DND-41 (cell line): ENCODE results near the gene ZBP1.

Source experiments
- ATAC-seq: fragments of 200-7000 bp; cut with Tn5 transposase; 3 replicates; pipeline ENCODE4 v1.9.1; 2021; ENCODE audit warnings: low read depth; ENCODE audit not compliant: insufficient read depth
- DNase-seq: peaks from one replicate; pipeline ENCODE4 v3.0.0-alpha.2; 2020
- H2AFZ ChIP-seq: 2 replicates; pipeline ENCODE4 v1.6.0; 2012; ENCODE audit warnings: low read depth, low read length
- H3K27ac ChIP-seq: 2 replicates; pipeline ENCODE4 v1.5.1; 2012; ENCODE audit warnings: low read length, inconsistent platforms
- H3K27me3 ChIP-seq: fragments of 200-600 bp; sonication (generic); 2 replicates; pipeline ENCODE4 v1.6.0; 2012; ENCODE audit warnings: low read length, mild to moderate bottlenecking, inconsistent platforms; ENCODE audit not compliant: insufficient read depth, poor library complexity
- H3K36me3 ChIP-seq: 2 replicates; pipeline ENCODE4 v1.5.1; 2012; ENCODE audit warnings: low read length, inconsistent platforms; ENCODE audit not compliant: insufficient read depth
- H3K4me1 ChIP-seq: 2 replicates; pipeline ENCODE4 v1.5.1; 2012; ENCODE audit warnings: mild to moderate bottlenecking, low read length; ENCODE audit not compliant: insufficient read depth
- H3K4me2 ChIP-seq: 2 replicates; pipeline ENCODE4 v1.6.0; 2012; ENCODE audit warnings: mild to moderate bottlenecking, moderate library complexity, low read length, inconsistent platforms; ENCODE audit not compliant: insufficient read depth
- H3K4me3 ChIP-seq, 2 experiments: fragments of 200-600 bp in 1 of 2; shearing (Covaris generic) in 1 of 2; 2 replicates each; pipeline ENCODE4 v1.5.1; 2012 to 2016; ENCODE audit warnings: inconsistent platforms in 2 of 2, low read length in 2 of 2, mild to moderate bottlenecking in 2 of 2, low read depth in 1 of 2, moderate library complexity in 1 of 2
- H3K79me2 ChIP-seq: 2 replicates; pipeline ENCODE4 v1.6.0; 2012; ENCODE audit warnings: low read length, inconsistent platforms; ENCODE audit not compliant: insufficient read depth
- H3K9ac ChIP-seq: 2 replicates; pipeline ENCODE4 v1.6.0; 2012; ENCODE audit warnings: low read depth, mild to moderate bottlenecking, inconsistent platforms, low read length, moderate library complexity
- H3K9me3 ChIP-seq: 2 replicates; pipeline ENCODE4 v1.5.1; 2012; ENCODE audit warnings: low read length, moderate library complexity, mild to moderate bottlenecking, inconsistent platforms; ENCODE audit not compliant: insufficient read depth, severe bottlenecking
- H4K20me1 ChIP-seq: 2 replicates; pipeline ENCODE4 v1.6.0; 2012; ENCODE audit warnings: low read length; ENCODE audit not compliant: insufficient read depth
- EZH2 ChIP-seq: IDR thresholded peaks from 3 replicates; pipeline ENCODE4 v1.6.1; 2012; ENCODE audit warnings: borderline replicate concordance, low read depth, mild to moderate bottlenecking, moderate library complexity, low read length, inconsistent platforms; ENCODE audit not compliant: severe bottlenecking
- TF ChIP-seq, protein P1 (sequence below): IDR thresholded peaks from 2 replicates; pipeline ENCODE4 v1.5.1; 2012; ENCODE audit warnings: borderline replicate concordance, low read length, moderate library complexity, mild to moderate bottlenecking; ENCODE audit not compliant: poor library complexity, severe bottlenecking; ENCODE audit errors: extremely low read depth

ZBP1 gene

GRCh38 chr20:57661746-57662455, 41.7 kb upstream of the ZBP1 start:
- Histone ChIP-seq H3K4me3 (no peak overlapping the region), H3K36me3 (no peaks in the 10 kb centered on the region), H3K9me3 (no peaks in the 10 kb centered on the region), H3K27me3 (peaks cover 33% of the 10 kb centered on the region), H4K20me1 (peaks cover 25% of the 10 kb centered on the region), H2AFZ (no peak overlapping the region), H3K4me2 (no peak overlapping the region), H3K79me2 (no peaks in the 10 kb centered on the region), H3K4me1 (peaks cover 10% of the 10 kb centered on the region), H3K9ac (no peak overlapping the region), H3K27ac (no peak overlapping the region)
- no peak for DNase-seq
- TF ChIP-seq EZH2: no peak
- TF ChIP-seq, protein P1, sequence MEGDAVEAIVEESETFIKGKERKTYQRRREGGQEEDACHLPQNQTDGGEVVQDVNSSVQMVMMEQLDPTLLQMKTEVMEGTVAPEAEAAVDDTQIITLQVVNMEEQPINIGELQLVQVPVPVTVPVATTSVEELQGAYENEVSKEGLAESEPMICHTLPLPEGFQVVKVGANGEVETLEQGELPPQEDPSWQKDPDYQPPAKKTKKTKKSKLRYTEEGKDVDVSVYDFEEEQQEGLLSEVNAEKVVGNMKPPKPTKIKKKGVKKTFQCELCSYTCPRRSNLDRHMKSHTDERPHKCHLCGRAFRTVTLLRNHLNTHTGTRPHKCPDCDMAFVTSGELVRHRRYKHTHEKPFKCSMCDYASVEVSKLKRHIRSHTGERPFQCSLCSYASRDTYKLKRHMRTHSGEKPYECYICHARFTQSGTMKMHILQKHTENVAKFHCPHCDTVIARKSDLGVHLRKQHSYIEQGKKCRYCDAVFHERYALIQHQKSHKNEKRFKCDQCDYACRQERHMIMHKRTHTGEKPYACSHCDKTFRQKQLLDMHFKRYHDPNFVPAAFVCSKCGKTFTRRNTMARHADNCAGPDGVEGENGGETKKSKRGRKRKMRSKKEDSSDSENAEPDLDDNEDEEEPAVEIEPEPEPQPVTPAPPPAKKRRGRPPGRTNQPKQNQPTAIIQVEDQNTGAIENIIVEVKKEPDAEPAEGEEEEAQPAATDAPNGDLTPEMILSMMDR: no peak
- ATAC-seq: no peak

DNA sequence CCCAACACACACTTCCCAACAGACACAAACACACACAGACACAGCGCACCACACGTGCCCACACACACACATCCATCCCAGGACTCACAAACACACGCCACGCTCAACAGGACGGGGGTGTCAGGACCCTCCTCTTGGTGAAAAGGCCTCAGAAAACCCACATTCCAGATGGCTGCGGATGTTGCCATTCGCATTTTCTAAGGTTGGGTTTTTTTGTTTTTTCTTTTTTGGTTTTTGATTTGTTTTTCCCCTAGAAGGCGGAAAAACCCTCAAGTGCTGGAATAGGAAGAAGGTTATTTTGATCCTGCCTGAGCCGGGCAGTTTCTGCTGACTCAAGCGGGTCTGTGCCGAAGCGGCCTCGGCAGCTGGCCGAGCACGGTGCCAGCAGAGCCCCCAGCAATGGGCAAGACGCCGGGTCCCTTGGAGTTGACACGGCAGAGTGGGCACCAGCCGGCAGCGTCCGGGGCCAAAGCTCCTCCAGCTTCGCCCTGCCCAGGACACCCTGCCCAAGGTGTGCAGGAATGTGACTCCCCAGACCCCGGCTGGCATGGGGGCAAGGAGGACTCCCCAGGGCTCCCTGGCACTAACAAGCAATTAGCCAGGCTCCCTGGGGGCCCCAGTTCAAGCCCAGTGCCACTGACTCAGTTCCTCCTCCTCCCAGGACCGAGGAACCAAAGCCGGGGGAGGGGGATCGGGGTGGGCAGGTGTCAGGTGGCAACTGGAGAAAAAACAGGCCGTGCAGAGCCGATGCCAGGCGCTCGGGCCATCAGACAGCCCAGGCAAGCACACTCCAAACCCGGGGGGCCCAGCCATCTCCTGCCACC, 40.9 kb upstream of the ZBP1 start:
- Histone ChIP-seq H3K27me3 (peaks cover 39% of the 10 kb centered on the region), H3K79me2 (no peaks in the 10 kb centered on the region), H3K4me1 (peaks cover 10% of the 10 kb centered on the region), H2AFZ (no peak overlapping the region), H3K27ac (no peak overlapping the region), H3K4me2 (no peak overlapping the region), H4K20me1 (peaks cover 32% of the 10 kb centered on the region), H3K9me3 (no peaks in the 10 kb centered on the region), H3K9ac (no peak overlapping the region), H3K36me3 (no peaks in the 10 kb centered on the region), H3K4me3 (no peak overlapping the region)
- TF ChIP-seq EZH2: no peak
- TF ChIP-seq, protein P1: no peak
- ATAC-seq (no peak), DNase-seq (no peak)

DNA sequence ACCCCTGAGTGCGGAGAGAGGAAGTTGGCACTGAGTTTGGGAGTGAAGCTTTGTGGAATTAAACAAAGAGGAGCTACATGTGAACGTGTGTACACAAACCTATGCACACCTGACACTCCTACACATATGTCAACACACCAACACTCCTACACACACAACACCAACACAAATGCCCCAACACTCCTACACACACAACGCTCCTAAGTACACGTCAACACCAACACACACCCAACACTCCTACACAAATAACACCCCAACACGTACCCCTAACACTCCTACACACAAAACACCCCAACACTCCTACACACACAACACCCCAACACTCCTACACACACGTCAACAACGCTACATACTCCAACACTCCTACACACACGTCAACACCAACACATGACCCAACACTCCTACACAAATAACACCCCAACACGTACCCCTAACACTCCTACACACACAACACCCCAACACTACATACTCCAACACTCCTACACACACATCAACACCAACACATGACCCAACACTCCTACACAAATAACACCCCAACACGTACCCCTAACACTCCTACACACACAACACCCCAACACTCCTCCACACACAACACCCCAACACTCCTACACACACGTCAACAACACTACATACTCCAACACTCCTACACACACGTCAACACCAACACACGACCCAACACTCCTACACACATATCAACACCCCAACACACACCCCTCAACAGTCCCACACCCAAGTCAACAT, 40.1 kb upstream of the ZBP1 start:
- H3K36me3 ChIP-seq: no peaks in the 10 kb centered on the region
- peaks cover 41% of the 10 kb centered on the region for H3K27me3 ChIP-seq
- TF ChIP-seq, protein P1: no peak
- no peaks in the 10 kb centered on the region for H3K79me2 ChIP-seq
- no peaks in the 10 kb centered on the region for H3K9me3 ChIP-seq
- ATAC-seq: no peak
- peaks cover 36% of the 10 kb centered on the region for H4K20me1 ChIP-seq
- no peak overlapping the region for H2AFZ ChIP-seq
- peaks cover 10% of the 10 kb centered on the region for H3K4me1 ChIP-seq
- no peak overlapping the region for H3K4me3 ChIP-seq
- DNase-seq: no peak
- no peak overlapping the region for H3K4me2 ChIP-seq
- H3K27ac ChIP-seq: no peak overlapping the region
- H3K9ac ChIP-seq: no peak overlapping the region
